ENCODE results near the gene PRDM10. TPM values are rescaled to one million over a fixed set of nuclear protein-coding genes. Genes with fewer than 3 reads are reported as not detected.

The PRDM10 gene
- total RNA-seq, 1 experiment from 2014 or later = 18.9 TPM

DNA sequence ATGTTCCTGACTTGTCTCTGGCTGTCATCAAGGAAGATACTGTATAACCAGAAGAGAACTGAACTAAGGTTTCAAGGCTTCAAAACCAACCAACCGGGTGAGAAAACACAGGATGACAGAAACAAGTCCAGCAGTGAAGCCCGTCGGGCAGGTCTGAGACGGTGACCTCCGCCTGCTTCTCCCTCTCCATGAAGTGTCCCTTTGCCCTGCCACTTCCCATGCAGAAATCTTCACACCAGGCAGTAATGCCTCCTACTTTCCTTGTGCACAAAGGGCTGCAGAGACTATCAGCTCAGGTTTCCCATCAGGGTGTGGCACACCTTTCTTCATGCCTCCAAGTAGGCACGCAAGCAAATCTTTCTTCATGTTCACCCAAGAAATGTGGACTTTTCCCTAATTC, 24.2 kb downstream of the PRDM10 start:
- Mint-ChIP-seq H3K27me3 (ENCODE audit: low read depth) (no peaks in the 10 kb centered on the region), H3K9me3 (no peaks in the 10 kb centered on the region), H3K4me1 (peaks cover 26% of the 10 kb centered on the region), H3K4me3 (no peak overlapping the region), H3K27ac (peak overlapping the region; percentile 37; the same call in 1 of the 2 replicates), H3K36me3 (no peaks in the 10 kb centered on the region)
- CTCF ChIA-PET = interaction anchor here (1.1 to 2.0 kb wide), 3 partner anchors 14 to 154 kb away, joined by 3 to 7 read pairs (median 6); no protein-coding TSS in a partner anchor
- no peak for ATAC-seq
- DNase-seq (ENCODE audit: low spot score) = no peak
- POLR2A ChIA-PET = no interaction called here
- no peak for TF ChIP-seq JAZF1 (CRISPR knock-in tag; IDR thresholded peaks at IDR 0.05)
- TF ChIP-seq, protein P1, sequence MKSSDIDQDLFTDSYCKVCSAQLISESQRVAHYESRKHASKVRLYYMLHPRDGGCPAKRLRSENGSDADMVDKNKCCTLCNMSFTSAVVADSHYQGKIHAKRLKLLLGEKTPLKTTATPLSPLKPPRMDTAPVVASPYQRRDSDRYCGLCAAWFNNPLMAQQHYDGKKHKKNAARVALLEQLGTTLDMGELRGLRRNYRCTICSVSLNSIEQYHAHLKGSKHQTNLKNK (CRISPR knock-in tag; IDR thresholded peaks at IDR 0.05) = no peak
- no peak for TF ChIP-seq NR3C1 (CRISPR knock-in tag; conservative IDR thresholded peaks at IDR 0.05; ENCODE audit: low read depth)
- no peak for TF ChIP-seq MYBL2 (CRISPR knock-in tag; IDR thresholded peaks at IDR 0.05)

- POLR2A ChIA-PET = no interaction called here
- DNase-seq (ENCODE audit: low spot score) (no peak), ATAC-seq (no peak)
- H3K36me3 Mint-ChIP-seq = peaks cover 4% of the 10 kb centered on the region; the same call in 1 of the 2 replicates
- CTCF ChIA-PET = interaction anchor here (0.7 to 2.0 kb wide), 5 partner anchors 16 to 468 kb away, joined by 3 to 7 read pairs (median 3); no protein-coding TSS in a partner anchor
- no peak overlapping the region for H3K4me3 Mint-ChIP-seq
- TF ChIP-seq KAT7 (CRISPR knock-in tag; IDR thresholded peaks at IDR 0.05; ENCODE audit: borderline replicate concordance) (no peak), ZBTB21 (CRISPR knock-in tag; IDR thresholded peaks at IDR 0.05; ENCODE audit: borderline replicate concordance) (no peak), PRRX2 (CRISPR knock-in tag; IDR thresholded peaks at IDR 0.05) (no peak), AR (CRISPR knock-in tag; IDR thresholded peaks at IDR 0.05) (no peak), ATF1 (CRISPR knock-in tag; IDR thresholded peaks at IDR 0.05) (no peak), ZNF671 (CRISPR knock-in tag; IDR thresholded peaks at IDR 0.05) (no peak), ZNF416 (CRISPR knock-in tag; IDR thresholded peaks at IDR 0.05) (no peak), NR1H2 (CRISPR knock-in tag; IDR thresholded peaks at IDR 0.05) (no peak), ZNF512 (CRISPR knock-in tag; IDR thresholded peaks at IDR 0.05; ENCODE audit: borderline replicate concordance) (no peak), ZNF232 (CRISPR knock-in tag; IDR thresholded peaks at IDR 0.05) (no peak), ZBTB43 (CRISPR knock-in tag; IDR thresholded peaks at IDR 0.05) (no peak), MAX (CRISPR knock-in tag; IDR thresholded peaks at IDR 0.05) (no peak), TEAD4 (CRISPR knock-in tag; IDR thresholded peaks at IDR 0.05) (no peak), CREB1 (CRISPR knock-in tag; IDR thresholded peaks at IDR 0.05) (no peak), RORB (CRISPR knock-in tag; IDR thresholded peaks at IDR 0.05) (no peak), NFATC4 (CRISPR knock-in tag; IDR thresholded peaks at IDR 0.05) (no peak), ETV6 (CRISPR knock-in tag; IDR thresholded peaks at IDR 0.05) (no peak)
- TF ChIP-seq, protein P2, sequence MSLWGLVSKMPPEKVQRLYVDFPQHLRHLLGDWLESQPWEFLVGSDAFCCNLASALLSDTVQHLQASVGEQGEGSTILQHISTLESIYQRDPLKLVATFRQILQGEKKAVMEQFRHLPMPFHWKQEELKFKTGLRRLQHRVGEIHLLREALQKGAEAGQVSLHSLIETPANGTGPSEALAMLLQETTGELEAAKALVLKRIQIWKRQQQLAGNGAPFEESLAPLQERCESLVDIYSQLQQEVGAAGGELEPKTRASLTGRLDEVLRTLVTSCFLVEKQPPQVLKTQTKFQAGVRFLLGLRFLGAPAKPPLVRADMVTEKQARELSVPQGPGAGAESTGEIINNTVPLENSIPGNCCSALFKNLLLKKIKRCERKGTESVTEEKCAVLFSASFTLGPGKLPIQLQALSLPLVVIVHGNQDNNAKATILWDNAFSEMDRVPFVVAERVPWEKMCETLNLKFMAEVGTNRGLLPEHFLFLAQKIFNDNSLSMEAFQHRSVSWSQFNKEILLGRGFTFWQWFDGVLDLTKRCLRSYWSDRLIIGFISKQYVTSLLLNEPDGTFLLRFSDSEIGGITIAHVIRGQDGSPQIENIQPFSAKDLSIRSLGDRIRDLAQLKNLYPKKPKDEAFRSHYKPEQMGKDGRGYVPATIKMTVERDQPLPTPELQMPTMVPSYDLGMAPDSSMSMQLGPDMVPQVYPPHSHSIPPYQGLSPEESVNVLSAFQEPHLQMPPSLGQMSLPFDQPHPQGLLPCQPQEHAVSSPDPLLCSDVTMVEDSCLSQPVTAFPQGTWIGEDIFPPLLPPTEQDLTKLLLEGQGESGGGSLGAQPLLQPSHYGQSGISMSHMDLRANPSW (CRISPR knock-in tag; conservative IDR thresholded peaks at IDR 0.05; ENCODE audit: low read depth) = no peak
- H3K27me3 Mint-ChIP-seq (ENCODE audit: low read depth) = no peaks in the 10 kb centered on the region
- peaks cover 40% of the 10 kb centered on the region for H3K4me1 Mint-ChIP-seq
- peaks cover 4% of the 10 kb centered on the region; the same call in 1 of the 2 replicates for H3K9me3 Mint-ChIP-seq
- no peak overlapping the region for H3K27ac Mint-ChIP-seq
These were observed 26.3 kb downstream of the PRDM10 start for GRCh38 chr11:129976328-129976727.
